Chondrocyte (in vitro differentiated cells): ENCODE data around the gene NR5A2. TPM values are rescaled to one million over a fixed set of nuclear protein-coding genes. Genes with fewer than 3 reads are reported as not detected.

ENCODE experiments used
- DNase-seq: peaks from one replicate; pipeline ENCODE4 v3.0.0; 2021; ENCODE audit warnings: mixed read lengths, low spot score
- H3K27ac Mint-ChIP-seq: one replicate; pipeline ENCODE4 v1.8.0; 2021; ENCODE audit warnings: mild to moderate bottlenecking, moderate library complexity, mixed read lengths; ENCODE audit not compliant: unreplicated experiment
- H3K27me3 Mint-ChIP-seq: 2 replicates; pipeline ENCODE4 v1.8.0; 2021; ENCODE audit warnings: low read depth, mixed read lengths
- H3K36me3 Mint-ChIP-seq: 2 replicates; pipeline ENCODE4 v1.8.0; 2021; ENCODE audit warnings: low read depth, mixed read lengths
- H3K4me1 Mint-ChIP-seq: 2 replicates; pipeline ENCODE4 v1.8.0; 2021; ENCODE audit warnings: low read depth, mild to moderate bottlenecking, mixed read lengths
- H3K4me3 Mint-ChIP-seq: one replicate; pipeline ENCODE4 v1.8.0; 2021; ENCODE audit warnings: mild to moderate bottlenecking, moderate library complexity, mixed read lengths; ENCODE audit not compliant: unreplicated experiment
- H3K9me3 Mint-ChIP-seq: 2 replicates; pipeline ENCODE4 v1.8.0; 2021; ENCODE audit warnings: low read depth, mixed read lengths
- CTCF ChIP-seq: fragments of 200-600 bp; sonication (generic); IDR thresholded peaks from 2 replicates; pipeline ENCODE4 v1.5.0; 2021; ENCODE audit warnings: antibody characterized with exemption, mild to moderate bottlenecking, moderate library complexity
- total RNA-seq: library from RNA; stranded (reverse); gene quantifications from 3 replicates; pipeline ENCODE4 v1.2.1, GENCODE V29; 2021

The NR5A2 gene
- total RNA-seq, 1 donor from 2014 or later: not detected

GRCh38 chr1:200206761-200207160, 179.3 kb downstream of the NR5A2 start:
- H3K4me1 Mint-ChIP-seq: peaks cover 9% of the 10 kb centered on the region
- H3K4me3 Mint-ChIP-seq: no peak overlapping the region
- no peak for TF ChIP-seq CTCF
- no peaks in the 10 kb centered on the region for H3K36me3 Mint-ChIP-seq
- H3K9me3 Mint-ChIP-seq: peaks cover 2% of the 10 kb centered on the region
- H3K27me3 Mint-ChIP-seq: no peaks in the 10 kb centered on the region
- no peak overlapping the region for H3K27ac Mint-ChIP-seq
- no peak for DNase-seq

GRCh38 chr1:200207711-200208126, 180.2 kb downstream of the NR5A2 start:
- peaks cover 9% of the 10 kb centered on the region for H3K4me1 Mint-ChIP-seq
- no peak overlapping the region for H3K4me3 Mint-ChIP-seq
- no peaks in the 10 kb centered on the region for H3K36me3 Mint-ChIP-seq
- H3K27me3 Mint-ChIP-seq: no peaks in the 10 kb centered on the region
- no peak for TF ChIP-seq CTCF
- no peak for DNase-seq
- H3K9me3 Mint-ChIP-seq: peaks cover 2% of the 10 kb centered on the region
- no peak overlapping the region for H3K27ac Mint-ChIP-seq

- H3K4me3 Mint-ChIP-seq: no peak overlapping the region
- peaks cover 6% of the 10 kb centered on the region for H3K9me3 Mint-ChIP-seq
- no peaks in the 10 kb centered on the region for H3K36me3 Mint-ChIP-seq
- H3K4me1 Mint-ChIP-seq: peaks cover 9% of the 10 kb centered on the region
- no peak overlapping the region for H3K27ac Mint-ChIP-seq
- no peak for TF ChIP-seq CTCF
- no peak for DNase-seq
- H3K27me3 Mint-ChIP-seq: no peaks in the 10 kb centered on the region
These were observed 183.6 kb downstream of the NR5A2 start for GRCh38 chr1:200211157-200211556.

- Mint-ChIP-seq H3K27ac (no peak overlapping the region), H3K36me3 (no peaks in the 10 kb centered on the region), H3K27me3 (no peaks in the 10 kb centered on the region), H3K4me1 (no peaks in the 10 kb centered on the region), H3K9me3 (peaks cover 4% of the 10 kb centered on the region), H3K4me3 (no peak overlapping the region)
- no peak for TF ChIP-seq CTCF
- no peak for DNase-seq
These were observed 185.9 kb downstream of the NR5A2 start for GRCh38 chr1:200213392-200213791.

GRCh38 chr1:200213921-200214320, 186.4 kb downstream of the NR5A2 start:
- H3K27ac Mint-ChIP-seq: no peak overlapping the region
- no peak overlapping the region for H3K4me3 Mint-ChIP-seq
- TF ChIP-seq CTCF: no peak
- no peaks in the 10 kb centered on the region for H3K4me1 Mint-ChIP-seq
- H3K9me3 Mint-ChIP-seq: peaks cover 4% of the 10 kb centered on the region
- peaks cover 3% of the 10 kb centered on the region for H3K27me3 Mint-ChIP-seq
- no peak for DNase-seq
- H3K36me3 Mint-ChIP-seq: no peaks in the 10 kb centered on the region
